Measurements from ENCODE around the gene TP53I13.

DNA sequence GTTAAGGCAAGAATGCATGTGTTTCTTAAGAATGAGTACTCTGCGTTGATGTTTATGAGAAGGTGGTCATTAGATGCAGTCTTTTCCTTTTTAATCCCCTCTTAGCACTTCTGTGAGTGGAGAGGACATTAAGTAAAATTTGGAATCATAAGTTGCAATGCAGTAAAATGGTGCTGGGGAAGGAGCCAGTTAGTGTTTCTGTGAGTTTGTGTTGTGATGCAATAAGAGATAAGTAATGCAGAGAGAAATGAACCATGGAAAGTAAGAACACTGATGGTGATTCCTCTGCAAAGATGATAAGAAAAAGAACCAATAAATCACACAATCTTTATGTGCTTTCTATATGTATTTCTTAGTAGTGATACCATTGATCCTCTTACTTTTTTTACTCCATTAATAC lies 21.7 kb upstream of the TP53I13 start:
- TF ChIP-seq, protein P1, sequence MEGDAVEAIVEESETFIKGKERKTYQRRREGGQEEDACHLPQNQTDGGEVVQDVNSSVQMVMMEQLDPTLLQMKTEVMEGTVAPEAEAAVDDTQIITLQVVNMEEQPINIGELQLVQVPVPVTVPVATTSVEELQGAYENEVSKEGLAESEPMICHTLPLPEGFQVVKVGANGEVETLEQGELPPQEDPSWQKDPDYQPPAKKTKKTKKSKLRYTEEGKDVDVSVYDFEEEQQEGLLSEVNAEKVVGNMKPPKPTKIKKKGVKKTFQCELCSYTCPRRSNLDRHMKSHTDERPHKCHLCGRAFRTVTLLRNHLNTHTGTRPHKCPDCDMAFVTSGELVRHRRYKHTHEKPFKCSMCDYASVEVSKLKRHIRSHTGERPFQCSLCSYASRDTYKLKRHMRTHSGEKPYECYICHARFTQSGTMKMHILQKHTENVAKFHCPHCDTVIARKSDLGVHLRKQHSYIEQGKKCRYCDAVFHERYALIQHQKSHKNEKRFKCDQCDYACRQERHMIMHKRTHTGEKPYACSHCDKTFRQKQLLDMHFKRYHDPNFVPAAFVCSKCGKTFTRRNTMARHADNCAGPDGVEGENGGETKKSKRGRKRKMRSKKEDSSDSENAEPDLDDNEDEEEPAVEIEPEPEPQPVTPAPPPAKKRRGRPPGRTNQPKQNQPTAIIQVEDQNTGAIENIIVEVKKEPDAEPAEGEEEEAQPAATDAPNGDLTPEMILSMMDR (IDR thresholded peaks at IDR 0.05), result no peak
- no peak for TF ChIP-seq POLR2A (IDR thresholded peaks at IDR 0.05)
- TF ChIP-seq POLR2AphosphoS5 (IDR thresholded peaks at IDR 0.05), result no peak

All from suprapubic skin (tissue), 4 donors.